ENCODE results near the gene RIPOR3.
"Not testable (repeated sequence)": the region's sequence is repeated elsewhere in the genome, so short reads cannot be mapped to it uniquely, and the experiment has no call there.

The RIPOR3 gene

GRCh38 chr20:50629670-50630045 is 61.7 kb downstream of the RIPOR3 start:
- DNase-seq, result no peak

- DNase-seq, result no peak
These were observed 62.3 kb downstream of the RIPOR3 start for GRCh38 chr20:50628853-50629669.

DNA sequence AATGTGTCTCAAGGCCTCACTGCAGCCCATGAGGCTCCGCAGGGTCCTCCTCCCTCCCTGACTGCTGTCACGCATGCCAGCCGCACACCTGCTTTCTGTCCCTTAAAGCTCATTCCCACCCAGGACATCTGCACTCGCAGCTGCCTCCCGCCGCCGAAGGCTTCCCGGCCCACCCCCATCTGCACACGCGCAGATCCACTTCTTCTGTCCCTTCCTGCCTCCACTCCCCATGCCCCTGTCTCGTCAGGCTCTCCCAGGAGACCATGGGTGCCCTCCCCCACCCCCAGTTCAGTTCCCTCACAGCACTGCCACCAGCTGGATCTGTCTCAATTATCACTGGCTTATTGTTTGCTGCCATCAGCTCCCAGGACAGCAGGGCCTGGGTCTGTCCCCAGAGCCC is 63.0 kb downstream of the RIPOR3 start:
- no peak for DNase-seq

- DNase-seq, result no peak
These were observed 63.6 kb downstream of the RIPOR3 start for GRCh38 chr20:50627747-50628146.

GRCh38 chr20:50625986-50626677 is 65.2 kb downstream of the RIPOR3 start:
- no peak for DNase-seq

DNA sequence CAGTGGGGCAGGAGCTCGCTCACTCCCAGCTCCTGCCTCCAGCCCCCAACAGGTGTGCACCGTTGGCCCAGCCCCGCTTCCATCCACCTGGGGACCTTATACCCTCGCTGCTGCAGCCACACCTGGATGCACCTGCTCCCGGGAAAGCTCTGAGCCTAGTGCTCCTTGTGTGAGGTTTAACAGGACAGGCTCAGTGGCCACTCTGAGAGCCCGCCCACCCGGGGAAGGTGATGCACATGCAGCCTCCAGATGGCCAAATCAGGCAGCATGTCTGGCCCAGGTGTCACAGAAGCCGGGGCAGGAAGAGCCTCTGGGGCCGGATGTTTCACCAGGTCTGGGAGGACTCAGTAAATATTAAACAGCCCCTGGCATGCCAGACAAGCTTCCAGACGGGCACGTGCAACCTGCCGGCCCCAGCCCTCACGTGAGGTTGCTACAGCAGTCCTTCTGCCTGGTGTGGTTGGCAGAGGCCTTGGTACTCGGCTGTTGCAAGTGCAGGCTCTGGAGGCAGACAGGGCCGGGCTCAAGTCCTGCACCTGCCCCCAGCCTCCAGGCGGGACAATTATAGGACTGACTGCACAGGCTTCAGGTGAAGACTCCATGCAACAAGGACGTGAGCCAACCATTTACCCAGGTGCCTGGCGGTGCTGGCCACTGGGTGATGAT is 66.9 kb downstream of the RIPOR3 start:
- no peak for DNase-seq

DNA sequence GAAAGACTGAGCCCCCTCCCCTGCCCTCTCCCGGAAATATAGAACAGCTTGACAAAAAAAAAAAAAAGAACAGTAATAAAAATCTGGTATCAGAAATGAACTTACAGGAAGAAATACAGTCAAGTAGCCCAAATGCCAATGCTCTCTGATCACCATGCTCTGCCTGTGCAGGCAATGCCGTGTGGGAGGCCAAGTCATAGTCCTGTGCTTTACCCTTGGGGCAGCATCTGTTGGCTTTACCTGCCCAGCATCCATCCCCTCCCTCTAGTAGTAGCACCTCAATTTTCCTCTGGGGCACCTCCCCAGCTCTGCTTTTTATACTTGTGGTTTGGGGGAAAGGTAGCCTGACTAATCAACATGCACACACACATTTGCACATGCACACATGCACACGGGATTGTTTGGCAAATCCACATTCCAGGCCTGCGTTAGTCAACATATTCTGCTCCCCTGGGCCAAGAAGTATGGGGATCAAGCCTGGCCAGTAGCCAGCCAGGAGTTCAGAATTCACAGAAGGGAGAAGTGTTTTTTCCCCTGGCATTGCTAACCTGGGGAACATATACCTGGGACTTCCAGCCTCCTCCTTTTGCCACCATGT is 70.2 kb downstream of the RIPOR3 start:
- DNase-seq, result no peak

DNA sequence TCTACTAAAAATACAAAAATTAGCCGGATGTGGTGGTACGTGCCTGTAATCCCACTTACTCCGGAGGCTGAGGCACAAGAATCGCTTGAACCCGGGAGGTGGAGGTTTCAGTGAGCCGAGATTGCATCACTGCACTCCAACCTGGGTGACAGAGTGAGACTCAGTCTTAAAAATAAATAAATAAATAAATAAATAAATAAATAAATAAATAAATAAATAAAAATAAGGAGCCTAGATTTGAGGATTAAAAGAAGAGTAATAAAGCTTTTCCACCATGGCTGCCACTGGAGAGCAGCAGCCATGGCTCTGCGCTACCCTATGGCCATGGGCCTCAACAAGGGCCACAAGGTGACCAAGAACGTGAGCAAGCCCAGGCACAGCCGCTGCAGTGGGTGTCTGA is 70.9 kb downstream of the RIPOR3 start:
- not testable (repeated sequence) for DNase-seq

- no peak for DNase-seq
These were observed 72.8 kb downstream of the RIPOR3 start for GRCh38 chr20:50618537-50618936.

DNA sequence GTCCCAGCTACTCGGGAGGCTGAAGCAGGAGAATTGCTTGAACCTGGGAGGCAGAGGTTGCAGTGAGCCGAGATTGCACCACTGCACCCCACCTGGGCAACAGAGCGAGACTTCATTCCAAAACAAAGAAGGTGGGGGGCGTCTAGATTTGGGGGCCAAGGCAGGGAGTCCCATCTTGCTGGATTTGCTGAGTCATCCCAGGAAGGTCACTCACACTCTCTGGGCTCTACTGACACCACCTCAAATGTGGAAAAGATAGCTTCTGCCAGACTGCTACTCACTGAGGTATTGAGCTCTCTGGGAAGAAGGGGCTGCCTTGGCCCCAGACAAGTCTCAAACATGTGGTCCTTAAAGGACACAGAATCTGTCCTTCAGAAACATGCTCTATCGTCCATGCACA is 74.3 kb downstream of the RIPOR3 start:
- no peak for DNase-seq

- DNase-seq, result no peak
These were observed 75.9 kb downstream of the RIPOR3 start for GRCh38 chr20:50615407-50615806.

GRCh38 chr20:50613438-50614169 is 77.7 kb downstream of the RIPOR3 start:
- no peak for DNase-seq

DNA sequence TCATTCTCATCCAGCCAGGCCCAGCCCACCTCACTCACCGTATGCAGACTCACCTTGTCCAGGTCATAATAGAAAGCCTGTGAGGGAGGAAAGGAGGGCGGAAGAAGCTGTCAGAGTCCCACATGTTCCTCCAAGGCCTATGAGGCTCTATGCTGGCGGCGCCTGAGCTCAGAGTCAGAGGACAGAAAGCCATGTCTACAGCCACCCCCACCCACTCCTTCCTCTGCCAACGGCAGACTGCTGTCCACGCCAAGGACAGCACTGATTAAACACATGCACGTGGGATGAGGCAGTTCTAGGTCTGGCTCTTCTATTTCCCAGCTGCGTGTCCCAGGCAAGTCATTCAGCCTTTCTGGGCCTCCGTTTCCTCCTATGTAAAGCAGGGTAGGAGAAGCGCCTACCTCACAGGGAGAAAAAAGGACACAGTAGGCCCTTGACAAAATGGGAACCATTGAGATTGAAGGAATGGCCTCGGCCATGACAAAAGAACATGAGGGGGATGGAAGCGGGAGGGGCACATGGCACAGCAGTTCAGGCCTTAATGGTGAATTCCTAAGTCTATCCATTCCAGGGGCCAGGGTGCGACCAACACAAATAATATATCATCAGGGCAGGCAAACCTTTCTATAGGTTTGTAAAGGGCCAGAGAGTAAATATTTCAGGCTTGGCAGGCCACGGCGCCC is 80.1 kb downstream of the RIPOR3 start:
- no peak for DNase-seq

DNA sequence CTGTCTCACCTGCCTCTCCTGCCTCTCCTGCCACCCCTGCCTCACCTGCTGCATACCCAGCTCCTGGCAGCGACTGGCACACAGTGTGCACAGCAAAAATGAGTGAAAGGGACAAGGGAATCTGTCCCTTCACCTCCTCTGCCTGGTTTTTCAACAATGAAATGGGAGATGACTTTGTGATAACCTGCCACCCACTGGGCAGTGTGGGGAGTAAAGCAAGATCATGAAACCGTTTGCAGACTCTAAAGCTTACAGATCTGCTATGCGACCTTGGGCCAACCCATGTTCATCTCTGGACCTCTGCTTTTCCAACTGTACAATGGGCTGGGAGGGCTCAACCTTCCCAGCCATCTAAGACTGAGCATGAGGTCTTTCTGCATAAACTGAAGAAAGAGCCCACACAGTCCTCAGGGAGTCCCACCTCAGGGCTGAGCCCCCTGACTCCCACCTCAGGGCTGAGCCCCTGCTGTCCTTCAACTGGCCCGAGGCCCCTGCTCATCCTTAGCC is 81.1 kb downstream of the RIPOR3 start:
- DNase-seq, result no peak

- DNase-seq, result no peak
These were observed 81.8 kb downstream of the RIPOR3 start for GRCh38 chr20:50609438-50609989.

GRCh38 chr20:50608750-50609104 is 82.6 kb downstream of the RIPOR3 start:
- no peak for DNase-seq

GRCh38 chr20:50607850-50608749 is 83.2 kb downstream of the RIPOR3 start:
- no peak for DNase-seq

GRCh38 chr20:50607436-50607835 is 83.9 kb downstream of the RIPOR3 start:
- DNase-seq, result no peak

DNA sequence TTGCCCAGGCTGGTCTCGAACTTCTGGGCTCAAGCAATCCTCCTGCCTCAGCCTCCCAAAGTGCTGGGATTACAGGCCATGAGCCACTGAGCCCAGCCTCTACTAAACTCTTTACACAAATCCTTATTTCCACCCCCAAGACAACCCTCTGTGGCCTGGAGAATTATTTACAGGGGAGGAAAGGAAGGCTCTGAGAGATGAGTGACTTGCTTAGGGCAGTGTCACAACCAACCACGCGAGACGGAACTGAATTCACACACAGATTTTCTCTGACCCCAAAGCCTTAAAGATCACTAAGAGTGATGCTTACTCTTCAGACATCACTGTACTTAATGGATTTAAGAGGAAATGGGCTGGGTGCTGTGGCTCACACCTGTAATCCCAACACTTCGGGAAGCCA is 86.2 kb downstream of the RIPOR3 start:
- DNase-seq, result no peak

GRCh38 chr20:50604451-50604850 is 86.9 kb downstream of the RIPOR3 start:
- DNase-seq, result no peak
